IPS-18a (cell line): ENCODE measurements around the gene PSMB2.
"Not testable (repeated sequence)": the region's sequence is repeated elsewhere in the genome, so short reads cannot be mapped to it uniquely, and the experiment has no call there.

Experiments
- H3K27ac ChIP-seq: one replicate; pipeline ENCODE4 v1.5.1; 2013; ENCODE audit warnings: low read length
- H3K27me3 ChIP-seq: one replicate; pipeline ENCODE4 v1.6.1; 2013; ENCODE audit warnings: mild to moderate bottlenecking, low read length; ENCODE audit not compliant: control insufficient read depth, insufficient read depth
- H3K36me3 ChIP-seq: one replicate; pipeline ENCODE4 v1.6.1; 2013; ENCODE audit warnings: low read depth, low read length; ENCODE audit not compliant: control insufficient read depth
- H3K4me1 ChIP-seq: one replicate; pipeline ENCODE4 v1.6.1; 2013; ENCODE audit warnings: low read depth, low read length; ENCODE audit not compliant: control insufficient read depth
- H3K4me3 ChIP-seq: one replicate; pipeline ENCODE4 v1.5.1; 2013; ENCODE audit warnings: low read length
- H3K9ac ChIP-seq: one replicate; pipeline ENCODE4 v1.6.1; 2013; ENCODE audit warnings: mild to moderate bottlenecking, low read length, moderate library complexity
- H3K9me3 ChIP-seq: one replicate; pipeline ENCODE4 v1.6.1; 2013; ENCODE audit warnings: low read depth, low read length; ENCODE audit not compliant: control insufficient read depth

The PSMB2 gene

DNA sequence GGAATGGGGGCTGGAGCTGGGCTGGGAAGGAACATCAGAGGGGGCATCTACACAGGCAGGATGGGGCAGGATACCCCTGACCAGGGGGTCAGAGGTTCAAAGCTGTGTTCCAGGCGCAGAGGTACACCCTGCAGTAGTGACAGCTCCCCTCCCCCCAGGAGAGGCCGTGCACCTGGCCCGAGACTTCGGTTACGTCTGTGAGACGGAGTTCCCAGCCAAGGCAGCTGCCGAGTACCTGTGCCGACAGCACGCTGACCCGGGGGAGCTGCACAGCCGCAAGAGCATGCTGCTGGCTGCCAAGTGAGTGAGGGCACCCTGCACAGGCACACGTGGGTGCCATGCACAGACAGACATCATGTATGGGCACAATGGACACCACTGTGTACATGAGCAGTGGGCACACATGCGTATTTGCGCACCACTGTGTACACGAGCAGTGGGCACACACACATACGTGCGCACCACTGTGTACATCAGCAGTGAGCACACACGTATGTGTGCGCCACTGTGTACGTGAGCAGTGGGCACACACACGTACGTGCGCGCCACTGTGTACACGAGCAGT, 50.8 kb downstream of the PSMB2 start:
- Histone ChIP-seq H3K4me1 (no peaks in the 10 kb centered on the region), H3K36me3 (no peaks in the 10 kb centered on the region), H3K4me3 (no peak overlapping the region), H3K9ac (no peak overlapping the region), H3K27ac (no peak overlapping the region), H3K9me3 (no peaks in the 10 kb centered on the region), H3K27me3 (no peaks in the 10 kb centered on the region)

DNA sequence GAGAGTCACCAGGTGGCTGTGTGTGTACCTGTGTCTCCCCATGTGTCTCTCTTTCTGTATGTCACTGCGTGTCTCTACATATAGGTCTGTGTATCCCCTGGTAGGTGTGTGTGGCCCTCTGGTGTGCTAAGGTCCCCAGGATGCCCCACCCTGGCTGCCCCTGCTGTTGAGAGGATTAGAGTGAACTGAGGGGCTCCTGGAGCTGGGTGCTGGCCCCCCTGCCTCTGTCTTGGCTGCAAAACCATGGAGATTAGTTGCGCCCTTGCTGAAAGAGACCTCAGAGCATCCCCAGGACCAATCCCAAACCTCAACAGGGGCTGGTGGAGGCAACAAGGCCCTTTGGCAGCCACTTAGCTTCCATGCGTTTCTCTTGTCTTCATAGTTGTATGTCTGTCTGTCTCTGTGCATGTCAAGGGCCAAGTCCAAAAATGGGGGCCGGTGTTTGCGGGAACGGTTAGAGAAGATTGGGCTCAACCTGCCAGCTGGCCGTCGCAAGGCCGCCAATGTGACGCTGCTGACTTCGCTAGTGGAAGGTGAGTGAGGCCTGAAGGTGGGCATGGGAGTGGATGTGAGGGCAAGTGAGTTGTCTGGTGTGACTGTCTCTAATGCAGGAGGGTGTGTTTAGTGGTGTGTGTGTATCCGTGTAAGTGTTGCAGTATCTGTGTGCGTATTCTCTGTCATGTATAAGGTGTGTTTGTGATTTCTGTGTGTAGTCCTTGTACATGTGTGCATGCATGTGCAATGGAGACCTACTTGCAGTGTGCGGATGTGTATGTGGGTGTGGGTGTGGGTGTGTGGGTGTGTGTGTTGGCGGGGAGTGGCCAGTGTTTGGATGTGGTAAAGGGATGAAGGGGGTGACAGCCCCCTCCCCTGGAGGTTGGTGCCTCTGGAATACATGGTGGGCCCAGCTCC, 51.6 kb downstream of the PSMB2 start:
- Histone ChIP-seq H3K4me3 (no peak overlapping the region), H3K9me3 (no peaks in the 10 kb centered on the region), H3K27me3 (no peaks in the 10 kb centered on the region), H3K36me3 (no peaks in the 10 kb centered on the region), H3K4me1 (no peaks in the 10 kb centered on the region), H3K27ac (no peak overlapping the region), H3K9ac (no peak overlapping the region)

DNA sequence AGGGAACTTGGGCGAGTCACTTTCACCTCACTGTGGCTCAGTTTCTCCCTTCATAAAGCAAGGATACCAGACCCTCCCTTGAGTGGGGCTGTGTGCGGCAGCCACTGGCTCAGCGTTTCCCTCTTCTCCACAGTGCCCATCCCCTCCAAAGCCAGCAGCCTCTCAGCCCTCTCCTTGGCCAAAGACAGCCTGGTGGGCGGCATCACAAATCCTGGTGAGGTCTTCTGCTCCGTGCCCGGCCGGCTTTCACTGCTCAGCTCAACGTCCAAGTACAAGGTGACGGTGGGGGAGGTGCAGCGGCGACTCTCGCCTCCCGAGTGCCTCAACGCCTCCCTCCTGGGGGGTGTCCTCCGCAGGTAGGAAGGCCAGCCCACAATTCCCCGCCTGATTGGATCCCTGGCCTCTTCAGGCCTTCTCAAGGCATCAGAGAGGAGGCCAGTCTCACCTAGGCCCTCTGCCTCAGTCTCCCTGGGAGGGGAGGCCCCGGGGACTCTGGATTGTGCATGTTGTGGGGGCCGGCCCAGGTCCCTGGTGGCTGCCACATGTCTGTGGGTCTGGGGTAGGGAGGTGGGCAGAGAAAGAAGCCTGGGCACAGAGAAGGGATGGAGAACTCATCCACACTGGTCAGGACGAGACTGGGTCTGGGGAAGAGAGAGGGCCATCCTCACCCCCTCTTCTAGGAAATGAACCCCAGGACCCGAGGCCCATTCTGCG, 53.0 kb downstream of the PSMB2 start:
- Histone ChIP-seq H3K27me3 (no peaks in the 10 kb centered on the region), H3K4me3 (no peak overlapping the region), H3K9me3 (no peaks in the 10 kb centered on the region), H3K9ac (no peak overlapping the region), H3K4me1 (no peaks in the 10 kb centered on the region), H3K27ac (no peak overlapping the region), H3K36me3 (no peaks in the 10 kb centered on the region)

DNA sequence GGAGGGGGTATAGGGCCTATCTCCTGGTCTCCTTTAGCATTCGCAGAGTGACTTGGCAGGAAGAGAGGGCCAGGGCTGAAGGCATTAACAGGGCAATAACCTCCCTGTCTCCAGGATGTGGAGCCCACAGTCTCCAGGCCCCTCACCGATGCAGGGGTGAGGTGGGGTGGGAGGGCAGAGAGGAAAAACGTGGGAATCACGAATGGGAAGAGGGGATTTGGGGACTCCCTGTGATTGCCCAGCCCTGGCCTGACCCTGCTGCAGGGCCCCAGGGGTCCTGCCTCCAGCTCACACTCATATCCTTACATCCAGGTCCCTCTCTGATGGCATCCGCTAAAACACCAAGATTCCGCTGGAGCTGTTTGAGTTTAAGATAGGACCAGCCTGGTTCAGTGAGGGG, 53.6 kb downstream of the PSMB2 start:
- H3K9ac ChIP-seq = no peak overlapping the region
- no peak overlapping the region for H3K27ac ChIP-seq
- H3K9me3 ChIP-seq = no peaks in the 10 kb centered on the region
- H3K4me3 ChIP-seq = no peak overlapping the region
- H3K27me3 ChIP-seq = no peaks in the 10 kb centered on the region
- H3K4me1 ChIP-seq = no peaks in the 10 kb centered on the region
- H3K36me3 ChIP-seq = no peaks in the 10 kb centered on the region

DNA sequence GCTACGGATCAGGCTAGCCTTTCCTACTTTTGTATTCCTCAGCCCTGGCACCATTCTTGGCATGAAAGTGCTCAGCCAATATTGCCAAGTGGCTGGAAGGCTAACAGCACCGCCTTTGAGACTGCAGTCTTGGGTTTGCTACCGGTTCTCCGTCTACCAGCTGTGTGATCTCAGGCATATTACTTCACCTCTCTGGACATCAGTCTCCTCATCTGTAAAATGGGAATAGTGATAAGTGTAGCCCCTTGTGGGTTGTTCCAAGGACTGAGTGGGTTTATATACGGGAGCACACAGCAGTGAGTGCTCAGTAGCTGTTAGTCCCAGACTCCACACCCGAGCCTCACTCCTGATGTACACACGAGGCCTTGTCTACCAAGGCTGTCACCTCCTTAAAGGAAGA, 54.5 kb downstream of the PSMB2 start:
- Histone ChIP-seq H3K36me3 (no peaks in the 10 kb centered on the region), H3K27me3 (no peaks in the 10 kb centered on the region), H3K4me1 (no peaks in the 10 kb centered on the region), H3K4me3 (no peak overlapping the region), H3K9ac (no peak overlapping the region), H3K9me3 (no peaks in the 10 kb centered on the region), H3K27ac (no peak overlapping the region)

DNA sequence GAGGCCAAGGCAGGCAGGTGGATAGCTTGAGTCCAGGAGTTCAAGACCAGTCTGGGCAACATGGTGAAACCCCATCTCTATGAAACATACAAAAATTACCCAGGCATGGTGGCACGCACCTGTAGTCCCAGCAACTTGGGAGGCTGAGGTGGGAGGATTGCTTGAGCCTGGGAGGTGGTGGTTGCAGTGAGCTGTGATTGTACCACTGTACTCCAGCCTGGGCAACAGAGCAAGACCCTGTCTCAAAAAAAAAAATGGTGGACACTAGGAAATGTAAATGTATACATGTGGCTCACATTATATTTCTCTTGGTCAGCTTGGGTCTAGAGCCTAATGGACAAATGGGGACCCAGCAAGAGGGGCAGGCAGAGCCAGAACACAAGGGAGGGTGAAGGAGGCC, 55.5 kb downstream of the PSMB2 start:
- not testable (repeated sequence) for H3K9ac ChIP-seq, H3K9me3 ChIP-seq, H3K4me1 ChIP-seq, H3K27ac ChIP-seq, H3K27me3 ChIP-seq, H3K36me3 ChIP-seq, H3K4me3 ChIP-seq

DNA sequence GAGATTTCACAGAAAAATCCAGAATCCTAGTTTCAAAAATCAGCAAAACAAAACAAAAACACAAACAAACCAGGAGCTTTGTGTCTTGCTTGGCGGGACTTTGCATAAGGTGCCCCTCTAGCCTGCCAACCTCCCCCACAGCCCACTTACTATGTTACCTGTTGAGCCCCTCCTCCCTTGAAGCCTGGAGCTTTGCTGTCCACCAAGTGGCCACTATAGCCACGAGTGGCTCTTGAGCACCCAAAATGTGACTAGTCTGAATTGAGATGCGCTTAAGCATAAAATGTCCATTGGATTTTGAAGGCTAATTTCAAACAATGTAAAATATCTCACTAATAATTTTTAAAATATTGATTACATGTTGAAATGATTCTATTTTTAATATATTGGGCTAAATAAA, 56.0 kb downstream of the PSMB2 start:
- H3K36me3 ChIP-seq = no peaks in the 10 kb centered on the region
- H3K4me1 ChIP-seq = no peaks in the 10 kb centered on the region
- no peaks in the 10 kb centered on the region for H3K27me3 ChIP-seq
- H3K9ac ChIP-seq = no peak overlapping the region
- no peak overlapping the region for H3K4me3 ChIP-seq
- no peaks in the 10 kb centered on the region for H3K9me3 ChIP-seq
- no peak overlapping the region for H3K27ac ChIP-seq

DNA sequence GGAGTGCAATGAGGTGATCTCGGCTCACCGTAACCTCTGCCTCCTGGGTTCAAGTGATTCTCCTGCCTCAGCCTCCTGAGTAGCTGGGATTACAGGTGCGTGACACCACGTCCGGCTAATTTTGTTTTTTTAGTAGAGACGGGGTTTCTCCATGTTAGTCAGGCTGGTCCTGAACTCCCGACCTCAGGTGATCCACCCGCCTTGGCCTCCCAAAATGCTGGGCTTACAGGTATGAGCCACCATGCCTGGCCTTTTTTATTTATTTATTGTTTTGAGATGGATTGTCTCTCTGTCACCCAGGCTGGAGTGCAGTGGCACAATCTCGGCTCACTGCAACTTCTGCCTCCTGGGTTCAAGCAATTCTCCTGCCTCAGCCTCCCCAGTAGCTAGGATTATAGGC, 59.7 kb downstream of the PSMB2 start:
- H3K9ac ChIP-seq, H3K4me3 ChIP-seq, H3K27ac ChIP-seq, H3K36me3 ChIP-seq, H3K9me3 ChIP-seq, H3K4me1 ChIP-seq: not testable (repeated sequence)
- H3K27me3 ChIP-seq = peaks cover 32% of the 10 kb centered on the region

DNA sequence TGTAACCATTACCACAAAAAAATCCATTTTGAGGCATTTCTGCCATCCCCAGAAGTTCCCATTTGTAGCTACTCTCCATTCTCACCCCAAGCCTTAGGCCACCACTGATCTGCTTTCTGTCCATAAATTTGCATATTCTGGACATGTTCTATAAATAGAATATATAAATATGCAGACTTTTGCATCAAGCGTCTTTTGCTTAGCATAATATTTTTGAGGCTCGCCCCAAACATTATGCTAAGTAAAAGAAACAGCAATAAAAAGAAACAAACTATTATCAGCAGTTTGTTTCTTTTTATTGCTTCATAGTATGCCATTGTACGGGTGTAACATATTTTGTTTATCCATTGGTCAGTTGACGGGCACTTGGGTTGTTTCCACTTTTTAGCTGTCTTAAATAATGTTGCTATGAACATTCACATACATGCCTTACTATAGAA, 60.4 kb downstream of the PSMB2 start:
- Histone ChIP-seq H3K27ac (no peak overlapping the region), H3K27me3 (peaks cover 38% of the 10 kb centered on the region), H3K4me1 (peaks cover 4% of the 10 kb centered on the region), H3K9ac (no peak overlapping the region), H3K36me3 (no peaks in the 10 kb centered on the region), H3K9me3 (no peaks in the 10 kb centered on the region), H3K4me3 (no peak overlapping the region)

DNA sequence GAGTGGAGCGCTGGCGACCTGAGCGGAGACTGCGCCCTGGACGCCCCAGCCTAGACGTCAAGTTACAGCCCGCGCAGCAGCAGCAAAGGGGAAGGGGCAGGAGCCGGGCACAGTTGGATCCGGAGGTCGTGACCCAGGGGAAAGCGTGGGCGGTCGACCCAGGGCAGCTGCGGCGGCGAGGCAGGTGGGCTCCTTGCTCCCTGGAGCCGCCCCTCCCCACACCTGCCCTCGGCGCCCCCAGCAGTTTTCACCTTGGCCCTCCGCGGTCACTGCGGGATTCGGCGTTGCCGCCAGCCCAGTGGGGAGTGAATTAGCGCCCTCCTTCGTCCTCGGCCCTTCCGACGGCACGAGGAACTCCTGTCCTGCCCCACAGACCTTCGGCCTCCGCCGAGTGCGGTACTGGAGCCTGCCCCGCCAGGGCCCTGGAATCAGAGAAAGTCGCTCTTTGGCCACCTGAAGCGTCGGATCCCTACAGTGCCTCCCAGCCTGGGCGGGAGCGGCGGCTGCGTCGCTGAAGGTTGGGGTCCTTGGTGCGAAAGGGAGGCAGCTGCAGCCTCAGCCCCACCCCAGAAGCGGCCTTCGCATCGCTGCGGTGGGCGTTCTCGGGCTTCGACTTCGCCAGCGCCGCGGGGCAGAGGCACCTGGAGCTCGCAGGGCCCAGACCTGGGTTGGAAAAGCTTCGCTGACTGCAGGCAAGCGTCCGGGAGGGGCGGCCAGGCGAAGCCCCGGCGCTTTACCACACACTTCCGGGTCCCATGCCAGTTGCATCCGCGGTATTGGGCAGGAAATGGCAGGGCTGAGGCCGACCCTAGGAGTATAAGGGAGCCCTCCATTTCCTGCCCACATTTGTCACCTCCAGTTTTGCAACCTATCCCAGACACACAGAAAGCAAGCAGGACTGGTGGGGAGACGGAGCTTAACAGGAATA, 64.0 kb downstream of the PSMB2 start:
- no peaks in the 10 kb centered on the region for H3K36me3 ChIP-seq

DNA sequence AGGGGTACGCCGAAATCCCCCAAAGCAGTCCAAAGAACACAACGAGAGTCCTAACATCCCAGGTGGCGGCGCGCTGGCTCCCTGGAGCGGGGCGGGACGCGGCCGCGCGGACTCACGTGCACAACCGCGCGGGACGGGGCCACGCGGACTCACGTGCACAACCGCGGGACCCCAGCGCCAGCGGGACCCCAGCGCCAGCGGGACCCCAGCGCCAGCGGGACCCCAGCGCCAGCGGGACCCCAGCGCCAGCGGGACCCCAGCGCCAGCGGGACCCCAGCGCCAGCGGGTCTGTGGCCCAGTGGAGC, 64.6 kb downstream of the PSMB2 start:
- Histone ChIP-seq H3K27me3 (peaks cover 81% of the 10 kb centered on the region), H3K4me3 (peak overlapping the region; percentile 50)
- not testable (repeated sequence) for H3K4me1 ChIP-seq, H3K27ac ChIP-seq, H3K36me3 ChIP-seq, H3K9ac ChIP-seq, H3K9me3 ChIP-seq

More for the DNA sequence above, 64.0 kb downstream of the PSMB2 start:
- Histone ChIP-seq H3K27ac (no peak overlapping the region), H3K9ac (no peak overlapping the region), H3K27me3 (peaks cover 75% of the 10 kb centered on the region), H3K4me1 (peaks cover 4% of the 10 kb centered on the region), H3K4me3 (peak overlapping the region; percentile 50), H3K9me3 (no peaks in the 10 kb centered on the region)
